ENCODE measurements around the gene ARL2BP. TPM values are rescaled to one million over a fixed set of nuclear protein-coding genes. Genes with fewer than 3 reads are reported as not detected.
A peak's percentile ranks its signal among the peaks of the same experiment; 100 is the strongest.
"Not testable (repeated sequence)": the region's sequence is repeated elsewhere in the genome, so short reads cannot be mapped to it uniquely, and the experiment has no call there.

Gene ARL2BP
- total RNA-seq (10 to 100 TPM; 64.7 to 85.6 (median 74.4) TPM), polyA plus RNA-seq (10 to 100 TPM; 28.6 to 39.0 (median 36.8) TPM)

DNA sequence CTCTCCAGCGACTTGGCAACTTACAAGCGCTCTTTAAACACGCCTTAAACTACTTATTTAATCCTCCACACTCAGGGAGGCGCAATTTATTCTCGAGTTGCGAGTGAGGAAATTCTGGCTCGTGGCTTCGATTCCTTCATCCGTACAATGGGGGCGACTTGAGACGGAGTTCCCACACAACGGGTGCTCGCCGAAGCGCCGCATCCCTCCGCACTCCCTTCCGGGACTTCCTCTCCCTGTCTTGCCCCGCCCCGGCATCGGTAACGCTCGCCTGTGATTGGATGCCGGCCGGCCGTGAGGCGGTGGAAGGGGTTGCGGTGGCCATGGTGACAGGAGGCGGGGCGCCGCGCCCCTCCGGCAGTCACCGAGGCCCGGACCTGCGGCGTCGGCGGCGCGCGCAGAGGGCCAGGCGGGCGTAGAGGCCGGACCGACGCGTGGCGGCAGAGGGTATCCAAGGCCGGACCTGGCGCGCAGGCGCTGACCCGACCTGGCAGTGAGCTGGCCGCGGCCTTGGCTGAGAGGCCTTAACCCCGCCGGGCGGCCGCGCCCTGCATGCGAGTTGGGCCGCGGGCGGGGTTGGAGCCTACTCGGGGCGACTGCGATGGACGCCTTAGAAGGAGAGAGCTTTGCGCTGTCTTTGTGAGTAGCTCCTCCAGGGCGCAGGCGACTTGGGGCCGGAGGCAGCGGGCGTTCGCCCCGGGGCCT, at the start of gene ARL2BP:
ARL2BP (plus strand) TSS at position 493 of the 705 bp plus-strand sequence; CDS start at position 602, 109 bp downstream.
- Histone ChIP-seq H3K27ac (peak within 1 kb of the TSS; percentile 93 to 96 (median 94)), H3K36me3 (peaks cover 10 to 40% (median 26%) of the 10 kb centered on the region in 4 donors), H3K27me3 (no peaks in the 10 kb centered on the region), H3K4me3 (peak within 1 kb of the TSS; percentile 62 to 90 (median 86)), H3K9me3 (no peaks in the 10 kb centered on the region), H3K4me1 (peaks cover 0 to 14% (median 8%) of the 10 kb centered on the region in 4 donors)
- TF ChIP-seq EP300 (IDR thresholded peaks at IDR 0.05) (no peak), POLR2AphosphoS5 (IDR thresholded peaks at IDR 0.05) (peak; percentile 87 to 95 (median 94)), POLR2A (IDR thresholded peaks at IDR 0.05) (peak; percentile 33 to 89)
- TF ChIP-seq, protein P1, sequence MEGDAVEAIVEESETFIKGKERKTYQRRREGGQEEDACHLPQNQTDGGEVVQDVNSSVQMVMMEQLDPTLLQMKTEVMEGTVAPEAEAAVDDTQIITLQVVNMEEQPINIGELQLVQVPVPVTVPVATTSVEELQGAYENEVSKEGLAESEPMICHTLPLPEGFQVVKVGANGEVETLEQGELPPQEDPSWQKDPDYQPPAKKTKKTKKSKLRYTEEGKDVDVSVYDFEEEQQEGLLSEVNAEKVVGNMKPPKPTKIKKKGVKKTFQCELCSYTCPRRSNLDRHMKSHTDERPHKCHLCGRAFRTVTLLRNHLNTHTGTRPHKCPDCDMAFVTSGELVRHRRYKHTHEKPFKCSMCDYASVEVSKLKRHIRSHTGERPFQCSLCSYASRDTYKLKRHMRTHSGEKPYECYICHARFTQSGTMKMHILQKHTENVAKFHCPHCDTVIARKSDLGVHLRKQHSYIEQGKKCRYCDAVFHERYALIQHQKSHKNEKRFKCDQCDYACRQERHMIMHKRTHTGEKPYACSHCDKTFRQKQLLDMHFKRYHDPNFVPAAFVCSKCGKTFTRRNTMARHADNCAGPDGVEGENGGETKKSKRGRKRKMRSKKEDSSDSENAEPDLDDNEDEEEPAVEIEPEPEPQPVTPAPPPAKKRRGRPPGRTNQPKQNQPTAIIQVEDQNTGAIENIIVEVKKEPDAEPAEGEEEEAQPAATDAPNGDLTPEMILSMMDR (IDR thresholded peaks at IDR 0.05) = no peak
- peak; percentile 99 for DNase-seq
- intact Hi-C loops (cut with DNase I) = loop anchor here (1.0 to 5.0 kb wide), 3 partner anchors 54 to 153 kb away; partner anchors contain the start of gene CPNE2
- 0% methylated on average over 77 of the region's 77 CpGs for WGBS, 2 donors

DNA sequence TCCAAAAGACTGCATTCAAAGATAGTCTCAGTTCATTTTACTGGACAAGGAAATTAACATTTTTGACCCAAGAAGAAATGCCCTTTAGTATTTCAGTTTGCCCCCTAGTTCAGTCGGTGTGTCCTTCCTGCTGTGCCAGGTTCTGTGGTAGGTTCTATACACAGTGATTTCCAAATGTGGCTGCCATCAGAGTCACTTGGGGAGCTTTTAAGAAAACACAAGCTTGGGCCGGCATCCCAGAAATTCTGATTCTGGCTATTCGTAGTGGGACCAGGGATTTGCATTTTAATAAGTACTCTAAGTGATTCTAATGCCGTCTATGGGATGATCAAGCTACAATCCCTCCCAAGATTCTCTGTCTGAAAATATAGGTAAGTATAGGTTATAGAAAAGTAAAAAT, 48.8 kb upstream of the ARL2BP start:
- intact Hi-C loops (cut with DNase I) = no loop called here
- peaks cover 0 to 76% (median 59%) of the 10 kb centered on the region in 4 donors for H3K4me1 ChIP-seq
- no peak overlapping the region for H3K4me3 ChIP-seq
- DNase-seq = no peak
- H3K9me3 ChIP-seq = no peaks in the 10 kb centered on the region
- H3K27me3 ChIP-seq = no peaks in the 10 kb centered on the region
- TF ChIP-seq, protein P1 (IDR thresholded peaks at IDR 0.05) = no peak
- TF ChIP-seq EP300 (IDR thresholded peaks at IDR 0.05) = no peak
- TF ChIP-seq POLR2A (IDR thresholded peaks at IDR 0.05) = no peak
- TF ChIP-seq POLR2AphosphoS5 (IDR thresholded peaks at IDR 0.05) = no peak
- H3K27ac ChIP-seq = peak overlapping the region in 3 of 4 donors; percentile 23 to 82 (median 73)
- WGBS, 2 donors = 92 to 93% methylated on average over 4 of the region's 4 CpGs
- no peaks in the 10 kb centered on the region for H3K36me3 ChIP-seq

GRCh38 chr16:57196753-57197152, 48.3 kb upstream of the ARL2BP start:
- Histone ChIP-seq H3K36me3 (no peaks in the 10 kb centered on the region), H3K4me1 (peaks cover 0 to 71% (median 54%) of the 10 kb centered on the region in 4 donors), H3K27ac (peak overlapping the region in 3 of 4 donors; percentile 23 to 82 (median 73)), H3K27me3 (no peaks in the 10 kb centered on the region), H3K9me3 (no peaks in the 10 kb centered on the region), H3K4me3 (no peak overlapping the region)
- no peak for DNase-seq
- intact Hi-C loops (cut with DNase I) = no loop called here
- no peak for TF ChIP-seq POLR2AphosphoS5 (IDR thresholded peaks at IDR 0.05)
- no peak for TF ChIP-seq EP300 (IDR thresholded peaks at IDR 0.05)
- TF ChIP-seq, protein P1 (IDR thresholded peaks at IDR 0.05) = no peak
- TF ChIP-seq POLR2A (IDR thresholded peaks at IDR 0.05) = no peak
- WGBS, 2 donors = 73 to 81% methylated on average over 3 of the region's 3 CpGs

DNA sequence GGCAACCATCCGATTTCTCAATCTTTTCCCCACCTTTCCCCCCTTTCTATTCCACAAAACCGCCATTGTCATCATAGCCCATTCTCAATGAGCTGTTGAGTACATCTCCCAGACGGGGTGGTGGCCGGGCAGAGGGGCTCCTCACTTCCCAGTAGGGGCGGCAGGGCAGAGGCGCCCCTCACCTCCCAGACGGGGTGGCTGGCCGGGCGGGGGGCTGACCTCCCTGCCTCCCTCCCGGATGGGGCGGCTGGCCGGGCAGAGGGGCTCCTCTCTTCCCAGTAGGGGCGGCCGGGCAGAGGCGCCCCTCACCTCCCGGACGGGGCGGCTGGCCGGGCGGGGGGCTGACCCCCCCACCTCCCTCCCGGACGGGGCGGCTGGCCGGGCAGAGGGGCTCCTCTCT, 44.7 kb upstream of the ARL2BP start:
- WGBS, 2 donors = 96 to 98% methylated on average over 16 to 18 of the region's 24 CpGs
- H3K27me3 ChIP-seq; H3K9me3 ChIP-seq; H3K4me3 ChIP-seq; DNase-seq; intact Hi-C loops (cut with DNase I); H3K27ac ChIP-seq: not testable (repeated sequence)
- H3K4me1 ChIP-seq = peaks cover 0 to 36% (median 25%) of the 10 kb centered on the region in 4 donors
- peaks cover 4 to 12% (median 7%) of the 10 kb centered on the region in 4 donors for H3K36me3 ChIP-seq

DNA sequence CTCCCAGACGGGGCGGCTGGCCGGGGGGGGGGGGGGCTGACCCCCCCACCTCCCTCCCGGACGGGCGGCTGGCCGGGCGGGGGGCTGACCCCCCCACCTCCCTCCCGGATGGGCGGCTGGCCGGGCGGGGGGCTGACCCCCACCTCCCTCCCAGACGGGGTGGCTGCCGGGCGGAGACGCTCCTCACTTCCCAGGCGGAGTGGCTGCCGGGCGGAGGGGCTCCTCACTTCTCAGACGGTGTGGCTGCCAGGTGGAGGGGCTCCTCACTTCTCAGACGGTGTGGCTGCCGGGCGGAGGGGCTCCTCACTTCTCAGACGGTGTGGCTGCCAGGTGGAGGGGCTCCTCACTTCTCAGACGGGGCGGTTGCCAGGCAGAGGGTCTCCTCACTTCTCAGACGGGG, 44.1 kb upstream of the ARL2BP start:
- H3K4me1 ChIP-seq = peaks cover 0 to 30% (median 22%) of the 10 kb centered on the region in 4 donors
- H3K9me3 ChIP-seq; intact Hi-C loops (cut with DNase I); H3K27ac ChIP-seq; H3K27me3 ChIP-seq; H3K4me3 ChIP-seq; DNase-seq: not testable (repeated sequence)
- H3K36me3 ChIP-seq = peaks cover 4 to 18% (median 10%) of the 10 kb centered on the region in 4 donors
- WGBS, 2 donors = 88 to 94% methylated on average over 27 of the region's 27 CpGs

Data from sigmoid colon (tissue), 7 donors.